Limb (tissue), 2 donors: Measurements from ENCODE around the gene UVSSA.
"Not testable (repeated sequence)": the region's sequence is repeated elsewhere in the genome, so short reads cannot be mapped to it uniquely, and the experiment has no call there.

Source experiments
- DNase-seq, 2 donors: peaks; one replicate each; pipeline ENCODE4 v3.0.0-alpha.2; 2016; ENCODE audit errors: extremely low spot score in 2 of 2

UVSSA gene

GRCh38 chr4:1316537-1317168 is 30.4 kb upstream of the UVSSA start:
- no peak for DNase-seq

GRCh38 chr4:1317177-1318045 is 29.6 kb upstream of the UVSSA start:
- DNase-seq, result no peak

GRCh38 chr4:1318046-1318375 is 29.0 kb upstream of the UVSSA start:
- no peak for DNase-seq

DNA sequence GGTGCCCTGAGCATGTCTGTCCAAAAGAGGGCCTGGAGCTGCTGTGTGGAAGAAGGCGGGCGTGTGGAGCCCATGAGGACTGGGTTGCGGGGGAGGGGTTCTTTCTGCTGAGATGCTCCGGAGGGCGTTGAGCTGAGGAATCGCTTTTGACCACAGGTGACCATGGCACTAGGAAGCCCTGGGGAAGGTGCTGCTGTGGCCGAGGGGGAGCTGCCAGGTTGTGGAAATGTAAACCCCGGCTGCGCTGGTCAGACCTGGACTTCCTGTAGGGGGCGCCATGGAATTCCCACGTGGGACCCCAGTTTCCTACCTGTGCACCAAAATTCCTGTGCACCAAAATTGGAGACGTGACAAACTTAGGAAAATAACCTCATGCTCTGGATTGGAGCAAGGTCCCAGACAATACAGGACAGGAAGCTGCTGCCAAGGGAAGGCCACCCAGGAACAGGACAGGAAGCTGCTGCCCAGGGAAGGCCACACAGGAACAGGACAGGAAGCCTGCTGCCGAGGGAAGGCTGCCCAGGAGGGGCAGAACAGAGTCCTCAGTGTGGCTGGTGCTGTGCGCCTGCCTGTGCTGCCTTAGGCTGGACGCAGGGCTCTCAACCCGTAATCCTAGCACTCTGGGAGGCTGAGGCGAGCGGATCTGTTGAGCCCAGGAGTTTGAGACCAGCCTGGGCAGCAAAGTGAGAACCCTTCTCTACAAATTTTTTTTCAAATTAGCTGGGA is 28.4 kb upstream of the UVSSA start:
- no peak for DNase-seq

GRCh38 chr4:1321486-1321885 is 25.5 kb upstream of the UVSSA start:
- DNase-seq, result no peak

DNA sequence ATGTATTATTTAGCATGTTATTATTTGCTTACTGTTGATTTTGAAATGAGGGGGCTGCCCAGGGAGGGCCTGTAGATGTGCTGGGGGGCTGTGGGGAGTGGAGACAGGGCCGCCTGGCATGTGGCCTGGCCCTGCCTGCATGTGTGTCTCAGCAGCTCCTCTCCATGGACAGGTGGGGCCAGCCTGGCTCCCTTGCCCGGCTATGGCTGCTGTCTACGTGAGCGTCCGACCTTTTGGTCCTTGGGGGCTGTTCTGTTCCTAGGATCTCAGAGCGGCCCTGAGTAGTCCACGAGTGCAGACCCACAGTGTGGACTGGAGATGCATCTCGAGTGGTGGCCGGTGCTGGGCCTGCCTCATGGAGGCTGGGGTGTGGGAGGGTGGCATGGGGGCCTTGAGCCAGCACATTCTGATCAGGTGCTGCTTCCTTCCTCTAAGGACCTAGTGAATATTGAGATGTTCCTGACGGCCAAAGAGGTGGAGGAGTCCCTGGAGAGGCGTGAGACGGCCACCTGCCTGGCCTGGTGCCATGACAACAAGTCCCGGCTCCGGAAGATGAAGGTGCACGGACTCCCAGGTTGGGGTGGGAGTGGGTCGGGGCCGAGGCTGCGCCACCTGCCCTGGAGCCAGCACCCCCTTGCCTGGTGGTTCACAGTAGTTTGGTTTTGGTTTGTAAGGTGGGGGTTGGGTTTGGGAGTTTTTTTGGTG is 24.9 kb upstream of the UVSSA start:
- no peak for DNase-seq

GRCh38 chr4:1323280-1323634 is 23.8 kb upstream of the UVSSA start:
- no peak for DNase-seq

DNA sequence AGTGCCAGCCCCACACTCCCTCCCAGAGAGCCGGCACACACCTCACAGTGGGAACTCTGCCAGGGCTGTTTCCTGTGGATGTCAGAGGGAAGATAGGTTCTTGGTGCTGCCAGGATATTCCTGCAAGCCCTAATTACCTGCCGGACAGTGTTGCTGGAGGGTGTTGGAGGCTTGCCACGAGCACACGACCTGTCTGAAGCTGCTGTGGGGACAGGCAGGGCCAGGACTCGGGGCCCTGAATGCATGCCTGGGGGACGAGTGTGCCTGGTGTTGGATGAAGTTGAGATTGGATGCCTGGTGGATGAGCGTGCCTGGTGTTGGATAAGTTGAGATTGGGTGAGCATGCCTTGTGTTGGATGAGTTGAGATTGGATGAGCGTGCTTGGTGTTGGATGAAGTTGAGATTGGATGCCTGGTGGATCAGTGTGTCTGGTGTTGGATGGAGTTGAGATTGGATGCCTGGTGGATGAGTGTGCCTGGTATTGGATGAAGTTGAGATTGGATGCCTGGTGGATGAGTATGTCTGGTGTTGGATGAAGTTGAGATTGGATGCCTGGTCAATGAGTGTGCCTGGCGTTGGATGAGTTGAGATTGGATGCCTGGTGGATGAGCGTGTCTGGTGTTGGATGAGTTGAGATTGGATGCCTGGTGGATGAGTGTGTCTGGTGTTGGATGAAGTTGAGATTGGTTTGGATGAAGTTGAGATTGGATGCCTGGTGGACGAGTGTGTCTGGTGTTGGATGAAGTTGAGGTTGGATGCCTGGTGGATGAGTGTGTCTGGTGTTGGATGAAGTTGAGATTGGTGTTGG is 23.2 kb upstream of the UVSSA start:
- no peak for DNase-seq

DNA sequence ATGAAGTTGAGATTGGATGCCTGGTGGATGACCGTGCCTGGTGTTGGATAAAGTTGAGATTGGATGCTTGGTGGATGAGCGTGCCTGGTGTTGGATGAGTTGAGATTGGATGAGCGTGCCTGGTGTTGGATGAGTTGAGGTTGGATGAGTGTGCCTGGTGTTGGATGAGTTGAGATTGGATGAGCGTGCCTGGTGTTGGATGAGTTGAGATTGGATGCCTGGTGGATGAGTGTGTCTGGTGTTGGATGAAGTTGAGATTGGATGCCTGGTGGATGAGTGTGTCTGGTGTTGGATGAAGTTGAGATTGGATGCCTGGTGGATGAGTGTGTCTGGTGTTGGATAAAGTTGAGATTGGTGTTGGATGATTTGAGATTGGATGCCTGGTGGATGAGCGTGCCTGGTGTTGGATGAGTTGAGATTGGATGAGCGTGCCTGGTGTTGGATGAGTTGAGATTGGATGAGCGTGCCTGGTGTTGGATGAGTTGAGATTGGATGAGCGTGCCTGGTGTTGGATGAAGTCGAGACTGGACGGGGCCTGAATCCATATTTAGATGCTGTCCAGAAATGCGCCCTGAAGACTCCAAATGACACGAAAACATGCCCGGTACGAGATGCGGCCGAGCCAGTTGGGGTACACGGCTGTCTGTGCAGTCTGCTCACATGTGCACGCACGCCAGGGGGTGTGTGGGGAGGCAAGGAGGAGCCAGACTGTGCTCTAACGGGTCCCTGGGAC is 22.4 kb upstream of the UVSSA start:
- not testable (repeated sequence) for DNase-seq

DNA sequence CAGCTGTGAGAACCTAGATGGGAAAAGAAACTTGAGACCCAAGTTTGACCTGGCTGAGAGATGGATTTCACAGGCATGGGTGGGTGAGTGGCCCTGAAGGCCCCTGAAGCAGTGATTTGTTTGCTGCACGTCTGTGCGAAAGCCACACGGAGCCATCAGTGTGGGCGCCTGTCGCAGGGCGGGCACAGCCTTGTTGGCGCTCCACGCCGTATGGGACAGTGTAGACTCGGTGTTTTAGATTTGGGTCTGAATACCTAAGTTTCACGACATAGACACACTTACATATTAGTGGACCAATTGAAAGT is 21.9 kb upstream of the UVSSA start:
- no peak for DNase-seq

GRCh38 chr4:1325681-1326635 is 21.1 kb upstream of the UVSSA start:
- no peak for DNase-seq

DNA sequence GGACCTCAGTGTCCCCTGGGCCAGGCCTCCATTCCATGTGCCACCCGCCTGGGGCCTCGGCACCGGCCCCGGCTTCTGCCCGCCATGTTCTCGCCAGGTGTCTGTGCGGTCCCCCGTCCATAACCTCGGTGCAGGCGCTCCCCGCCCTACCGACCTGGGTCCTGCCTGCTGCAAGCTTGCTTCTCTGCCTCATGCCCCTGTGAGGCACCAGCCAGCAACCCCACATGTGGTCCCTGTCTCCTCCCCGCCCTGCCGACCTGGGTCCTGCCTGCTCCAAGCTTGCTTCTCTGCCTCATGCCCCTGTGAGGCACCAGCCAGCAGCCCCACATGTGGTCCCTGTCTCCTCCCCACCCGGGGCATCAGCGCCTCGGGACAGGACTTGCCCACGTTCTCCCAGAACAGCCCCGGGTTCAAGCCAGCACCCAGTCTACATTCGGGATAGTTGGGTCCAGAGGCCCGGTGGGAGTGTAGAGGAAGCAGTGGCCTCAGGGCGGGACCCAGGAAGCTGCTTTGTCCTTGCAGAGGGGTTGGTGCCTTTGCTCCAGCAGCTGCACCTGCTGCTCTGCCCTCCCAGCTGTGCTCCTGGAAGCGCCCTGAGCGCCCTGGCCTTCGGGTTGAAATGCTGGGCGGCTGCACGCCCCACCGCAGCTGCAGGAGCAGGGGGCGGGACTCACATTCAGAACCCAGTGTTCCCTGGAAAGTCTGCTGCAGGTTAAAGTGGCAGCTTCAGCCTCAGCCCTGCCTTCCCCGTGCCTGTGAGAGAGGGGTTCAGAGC is 20.1 kb upstream of the UVSSA start:
- DNase-seq, result no peak

DNA sequence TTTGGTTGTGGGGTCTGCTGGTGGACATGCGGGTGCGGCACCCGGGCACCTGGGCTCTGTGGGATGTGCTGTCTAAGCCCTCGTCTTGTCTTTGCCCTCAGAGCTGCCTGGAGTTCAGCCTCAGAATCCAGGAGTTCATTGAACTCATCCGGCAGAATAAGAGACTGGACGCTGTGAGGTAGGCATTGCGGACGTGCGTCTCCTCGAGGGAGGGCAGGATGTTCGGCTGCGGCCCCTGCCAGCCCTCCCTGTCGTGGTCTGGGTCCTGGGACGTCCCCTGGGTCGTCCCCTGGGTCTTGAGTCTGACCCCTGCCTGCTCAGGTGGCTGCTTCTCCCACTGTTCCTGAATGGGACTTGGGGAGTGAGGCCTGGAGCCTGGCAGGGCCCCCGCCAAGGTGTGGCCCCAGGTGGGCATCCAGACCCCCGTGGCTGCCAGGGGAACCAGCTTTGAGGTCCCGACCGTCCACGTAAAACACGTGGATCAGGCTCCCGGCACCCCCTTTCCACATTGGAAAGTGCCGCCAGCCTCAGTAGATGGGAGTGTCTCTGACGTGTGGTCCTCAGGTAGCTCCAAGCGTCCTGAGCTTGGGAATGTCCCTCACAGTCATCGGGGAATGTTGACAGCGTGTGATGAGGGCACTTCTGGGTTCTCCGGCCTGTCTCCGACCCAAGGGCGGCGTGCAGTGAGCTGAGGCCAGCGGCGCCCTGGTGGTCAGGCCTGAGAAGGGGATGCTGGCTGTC is 19.3 kb upstream of the UVSSA start:
- DNase-seq, result no peak

GRCh38 chr4:1328267-1329155 is 18.5 kb upstream of the UVSSA start:
- no peak for DNase-seq

GRCh38 chr4:1329408-1330371 is 17.3 kb upstream of the UVSSA start:
- no peak for DNase-seq
